ENCODE data around the gene FNDC11.
"Not testable (repeated sequence)": the region's sequence is repeated elsewhere in the genome, so short reads cannot be mapped to it uniquely, and the experiment has no call there.

Gene FNDC11

GRCh38 chr20:63556873-63557478, 3.0 kb downstream of the FNDC11 start:
- peaks cover 16% of the 10 kb centered on the region for H3K36me3 ChIP-seq (replicated peaks)
- no peak overlapping the region for H3K4me3 ChIP-seq (ENCODE audit: low read depth, low read length)
- no peak for DNase-seq
- TF ChIP-seq CTCF (IDR thresholded peaks at IDR 0.05; ENCODE audit: low read depth, low read length, missing control alignments) = no peak
- no peaks in the 10 kb centered on the region for H3K27me3 ChIP-seq (replicated peaks)
- in situ Hi-C loops (cut with HindIII; ENCODE audit: low pct_ligation_motif_present, low sequenced_read_pairs) = no loop called here
- H3K27ac ChIP-seq = no peak overlapping the region

GRCh38 chr20:63557481-63557891, 3.5 kb downstream of the FNDC11 start:
- in situ Hi-C loops (cut with HindIII; ENCODE audit: low pct_ligation_motif_present, low sequenced_read_pairs) = no loop called here
- Histone ChIP-seq H3K27ac (no peak overlapping the region), H3K4me3 (ENCODE audit: low read depth, low read length) (no peak overlapping the region), H3K36me3 (replicated peaks) (peaks cover 16% of the 10 kb centered on the region), H3K27me3 (replicated peaks) (no peaks in the 10 kb centered on the region)
- no peak for TF ChIP-seq CTCF (IDR thresholded peaks at IDR 0.05; ENCODE audit: low read depth, low read length, missing control alignments)
- DNase-seq = no peak

GRCh38 chr20:63558804-63559484, 5.0 kb downstream of the FNDC11 start:
- peaks cover 19% of the 10 kb centered on the region for H3K36me3 ChIP-seq (replicated peaks)
- no peak overlapping the region for H3K27ac ChIP-seq
- H3K4me3 ChIP-seq (ENCODE audit: low read depth, low read length) = no peak overlapping the region
- in situ Hi-C loops (cut with HindIII; ENCODE audit: low pct_ligation_motif_present, low sequenced_read_pairs) = no loop called here
- TF ChIP-seq CTCF (IDR thresholded peaks at IDR 0.05; ENCODE audit: low read depth, low read length, missing control alignments) = no peak
- no peak for DNase-seq
- H3K27me3 ChIP-seq (replicated peaks) = no peaks in the 10 kb centered on the region

GRCh38 chr20:63559485-63560332, 5.8 kb downstream of the FNDC11 start:
- DNase-seq; H3K27ac ChIP-seq; H3K4me3 ChIP-seq (ENCODE audit: low read depth, low read length); in situ Hi-C loops (cut with HindIII; ENCODE audit: low pct_ligation_motif_present, low sequenced_read_pairs); H3K27me3 ChIP-seq (replicated peaks): not testable (repeated sequence)
- peaks cover 22% of the 10 kb centered on the region for H3K36me3 ChIP-seq (replicated peaks)

- Histone ChIP-seq H3K27me3 (replicated peaks) (no peaks in the 10 kb centered on the region), H3K27ac (no peak overlapping the region), H3K36me3 (replicated peaks) (peaks cover 27% of the 10 kb centered on the region), H3K4me3 (ENCODE audit: low read depth, low read length) (no peak overlapping the region)
- in situ Hi-C loops (cut with HindIII; ENCODE audit: low pct_ligation_motif_present, low sequenced_read_pairs) = no loop called here
- no peak for TF ChIP-seq CTCF (IDR thresholded peaks at IDR 0.05; ENCODE audit: low read depth, low read length, missing control alignments)
- no peak for DNase-seq
Observed at GRCh38 chr20:63560333-63560805, 6.4 kb downstream of the FNDC11 start.

Data from brain microvascular endothelial cell (primary cell).